AG20443 (cell line): ENCODE data around the gene CDKN2D.
"Not testable (repeated sequence)": the region's sequence is repeated elsewhere in the genome, so short reads cannot be mapped to it uniquely, and the experiment has no call there.

Source experiments
- DNase-seq: peaks from one replicate; pipeline ENCODE4 v3.0.0; 2012; ENCODE audit warnings: low spot score, mixed read lengths

Gene CDKN2D

GRCh38 chr19:10551698-10552301 lies 17.0 kb downstream of the CDKN2D start:
- DNase-seq, result peak; percentile 50

- not testable (repeated sequence) for DNase-seq
Observed at GRCh38 chr19:10551006-10551405, 17.8 kb downstream of the CDKN2D start.

- no peak for DNase-seq
Observed at GRCh38 chr19:10550336-10550735, 18.4 kb downstream of the CDKN2D start.

GRCh38 chr19:10549733-10550132 lies 19.0 kb downstream of the CDKN2D start:
- no peak for DNase-seq

GRCh38 chr19:10548746-10549276 lies 20.0 kb downstream of the CDKN2D start:
- no peak for DNase-seq

GRCh38 chr19:10546817-10547216 lies 22.0 kb downstream of the CDKN2D start:
- no peak for DNase-seq

- DNase-seq, result no peak
Observed at GRCh38 chr19:10544753-10545251, 24.0 kb downstream of the CDKN2D start.

GRCh38 chr19:10544242-10544752 lies 24.5 kb downstream of the CDKN2D start:
- peak; percentile 29 for DNase-seq

- DNase-seq, result peak; percentile 99
Observed at GRCh38 chr19:10543420-10544241, 25.1 kb downstream of the CDKN2D start, which contains the start of gene ATG4D. TSS of gene ATG4D (plus strand) at chr19:10543904. CDS start at chr19:10544091, 187 bp downstream.

GRCh38 chr19:10543059-10543419 lies 25.7 kb downstream of the CDKN2D start:
- DNase-seq, result no peak

- not testable (repeated sequence) for DNase-seq
Observed at GRCh38 chr19:10539016-10539415, 29.8 kb downstream of the CDKN2D start.

GRCh38 chr19:10538204-10538983 lies 30.4 kb downstream of the CDKN2D start:
- DNase-seq, result no peak

- DNase-seq, result no peak
Observed at GRCh38 chr19:10537668-10538067, 31.1 kb downstream of the CDKN2D start.

GRCh38 chr19:10535613-10536012 lies 33.2 kb downstream of the CDKN2D start:
- DNase-seq, result peak; percentile 8

GRCh38 chr19:10533646-10534386 lies 35.0 kb downstream of the CDKN2D start:
- DNase-seq, result peak; percentile 84

- DNase-seq, result no peak
Observed at GRCh38 chr19:10532457-10532856, 36.3 kb downstream of the CDKN2D start.

GRCh38 chr19:10526887-10527286 lies 41.9 kb downstream of the CDKN2D start:
- not testable (repeated sequence) for DNase-seq

GRCh38 chr19:10525636-10526035 lies 43.1 kb downstream of the CDKN2D start:
- DNase-seq, result no peak

- no peak for DNase-seq
Observed at GRCh38 chr19:10523135-10523636, 45.6 kb downstream of the CDKN2D start.

GRCh38 chr19:10521461-10522171 lies 47.2 kb downstream of the CDKN2D start:
- DNase-seq, result no peak
